Kidney (tissue), 14 donors: ENCODE results near the gene BCL2L15. TPM values are rescaled to one million over a fixed set of nuclear protein-coding genes. Genes with fewer than 3 reads are reported as not detected.

ENCODE experiments used
- DNase-seq, 5 donors: peaks; one replicate each; pipeline ENCODE4 v3.0.0-alpha.2; 2013 to 2020
- FAIRE-seq: peaks from 2 replicates; lab custom pipeline; 2012; peaks lifted over from hg19 to GRCh38; lab: Jason Lieb, UNC
- H3K27ac ChIP-seq, 2 donors: one replicate each; pipeline ENCODE4 v1.7.0; 2013; ENCODE audit warnings: low read depth in 2 of 2, low read length in 2 of 2, inconsistent platforms in 1 of 2
- H3K27me3 ChIP-seq: one replicate; pipeline ENCODE4 v1.7.1; 2013; ENCODE audit warnings: low read length, inconsistent platforms; ENCODE audit not compliant: control insufficient read depth, insufficient read depth
- H3K36me3 ChIP-seq, 3 donors: one replicate each; pipeline versions ENCODE4 v1.7.0 to v1.7.1; 2013; ENCODE audit warnings: low read length in 3 of 3, control low read depth in 1 of 3, inconsistent platforms in 1 of 3; ENCODE audit not compliant: insufficient read depth in 3 of 3, control insufficient read depth in 2 of 3
- H3K4me1 ChIP-seq, 3 donors: one replicate each; pipeline versions ENCODE4 v1.7.0 to v1.7.1; 2013; ENCODE audit warnings: low read length in 3 of 3, inconsistent platforms in 1 of 3, low read depth in 1 of 3; ENCODE audit not compliant: control insufficient read depth in 2 of 3, insufficient read depth in 2 of 3
- H3K4me3 ChIP-seq, 3 donors: one replicate each; pipeline versions ENCODE4 v1.7.0 to v1.8.1; 2013; ENCODE audit warnings: low read length in 3 of 3, control low read depth in 1 of 3, inconsistent platforms in 1 of 3
- H3K9ac ChIP-seq, 3 donors: one replicate each; pipeline versions ENCODE4 v1.7.0 to v1.7.1; 2013; ENCODE audit warnings: low read length in 3 of 3, control low read depth in 1 of 3, inconsistent platforms in 1 of 3
- H3K9me3 ChIP-seq, 3 donors: one replicate each; pipeline versions ENCODE4 v1.7.0 to v1.7.1; 2013; ENCODE audit warnings: low read length in 3 of 3, control low read depth in 1 of 3, inconsistent platforms in 1 of 3; ENCODE audit not compliant: control insufficient read depth in 2 of 3, insufficient read depth in 1 of 3
- intact Hi-C: fragments of 100-400 bp; cut with DNase I; formaldehyde crosslinking; loops from one replicate; pipeline ENCODE4 v1.11.1; 2022
- polyA plus RNA-seq: library from polyadenylated mRNA; stranded (reverse); fragments of 350-450 nt; fragmentation: Illumina TruSeq; extraction: RNeasy Lipid Tissue Mini Kit (QIAGEN cat#74804); gene quantifications from one replicate; pipeline ENCODE4 v1.2.3, GENCODE V29; 2014; ENCODE audit warnings: low read depth, low replicate concordance; ENCODE audit not compliant: insufficient read depth
- total RNA-seq: library from RNA; stranded (reverse); fragmentation: NEBNext Ultra II Directional; extraction: Animal tissue kit (Norgen Biotek cat#: 25700); gene quantifications from one replicate; pipeline ENCODE4 v1.2.1, GENCODE V29; 2021
- TF ChIP-seq, protein P1 (sequence below): IDR thresholded peaks from 3 replicates; pipeline ENCODE4 v1.5.1; 2012; ENCODE audit warnings: mild to moderate bottlenecking, moderate library complexity, borderline replicate concordance; ENCODE audit not compliant: insufficient read depth; ENCODE audit errors: extremely low read depth
- donor health status: control.
- donor health status: control.
- donor health status: control.
- donor health status: control.
- donor health status: control.
- donor health status: DM: yes; HTN: yes; CAD: no.
- donor health status: Normal renal cell carcinoma (clear cell type).

The BCL2L15 gene
- total and polyA plus RNA-seq, 2 donors from 2014 or later, result 2.2 to 34.3 TPM

DNA sequence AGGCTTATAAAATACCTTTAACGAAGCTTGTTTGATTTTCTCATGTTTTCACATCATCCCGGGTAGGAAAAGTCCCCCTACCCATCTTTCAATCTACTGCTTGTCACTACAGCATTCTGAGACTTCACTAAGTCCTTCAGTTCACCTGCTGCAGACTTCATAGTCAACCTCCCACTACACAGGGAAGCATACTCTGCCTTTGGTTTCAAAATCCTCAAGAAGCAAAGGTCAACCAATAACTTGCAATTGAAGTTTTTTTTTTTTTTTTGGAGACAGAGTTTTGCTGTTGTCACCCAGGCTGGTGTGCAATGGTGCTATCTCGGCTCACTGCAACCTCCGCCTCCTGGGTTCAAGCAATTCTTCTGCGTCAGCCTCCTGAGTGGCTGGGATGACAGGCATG is 11.2 kb downstream of the BCL2L15 start:
- intact Hi-C loops, result no loop called here
- Histone ChIP-seq H3K27ac (no peak overlapping the region), H3K4me1 (no peaks in the 10 kb centered on the region), H3K36me3 (no peaks in the 10 kb centered on the region), H3K9me3 (no peaks in the 10 kb centered on the region), H3K4me3 (no peak overlapping the region), H3K9ac (no peak overlapping the region), H3K27me3 (no peaks in the 10 kb centered on the region)
- TF ChIP-seq, protein P1, sequence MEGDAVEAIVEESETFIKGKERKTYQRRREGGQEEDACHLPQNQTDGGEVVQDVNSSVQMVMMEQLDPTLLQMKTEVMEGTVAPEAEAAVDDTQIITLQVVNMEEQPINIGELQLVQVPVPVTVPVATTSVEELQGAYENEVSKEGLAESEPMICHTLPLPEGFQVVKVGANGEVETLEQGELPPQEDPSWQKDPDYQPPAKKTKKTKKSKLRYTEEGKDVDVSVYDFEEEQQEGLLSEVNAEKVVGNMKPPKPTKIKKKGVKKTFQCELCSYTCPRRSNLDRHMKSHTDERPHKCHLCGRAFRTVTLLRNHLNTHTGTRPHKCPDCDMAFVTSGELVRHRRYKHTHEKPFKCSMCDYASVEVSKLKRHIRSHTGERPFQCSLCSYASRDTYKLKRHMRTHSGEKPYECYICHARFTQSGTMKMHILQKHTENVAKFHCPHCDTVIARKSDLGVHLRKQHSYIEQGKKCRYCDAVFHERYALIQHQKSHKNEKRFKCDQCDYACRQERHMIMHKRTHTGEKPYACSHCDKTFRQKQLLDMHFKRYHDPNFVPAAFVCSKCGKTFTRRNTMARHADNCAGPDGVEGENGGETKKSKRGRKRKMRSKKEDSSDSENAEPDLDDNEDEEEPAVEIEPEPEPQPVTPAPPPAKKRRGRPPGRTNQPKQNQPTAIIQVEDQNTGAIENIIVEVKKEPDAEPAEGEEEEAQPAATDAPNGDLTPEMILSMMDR, result no peak
- FAIRE-seq (no peak), DNase-seq (no peak)

DNA sequence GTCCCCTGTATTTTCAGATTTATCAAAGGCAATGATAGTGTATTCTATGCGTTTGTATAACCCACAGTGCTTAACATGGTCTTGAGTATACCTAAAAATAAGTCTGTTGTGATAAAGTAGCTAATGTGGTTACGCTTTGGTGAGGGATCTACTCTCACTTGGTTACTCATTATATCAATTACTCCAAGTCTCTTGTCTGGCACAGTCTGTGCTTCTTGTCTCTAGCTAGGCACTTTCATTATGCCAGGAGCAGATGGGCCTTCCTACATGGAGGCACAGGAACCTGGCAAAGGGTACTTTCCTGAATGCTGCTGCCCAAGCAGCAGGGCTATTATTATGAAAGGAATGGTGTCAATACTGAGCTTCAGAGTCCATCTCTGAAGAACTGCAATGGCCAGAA is 11.7 kb downstream of the BCL2L15 start:
- no peak overlapping the region for H3K4me3 ChIP-seq
- H3K36me3 ChIP-seq, result no peaks in the 10 kb centered on the region
- TF ChIP-seq, protein P1, result no peak
- no peak for DNase-seq
- no peak overlapping the region for H3K27ac ChIP-seq
- no peaks in the 10 kb centered on the region for H3K27me3 ChIP-seq
- FAIRE-seq, result no peak
- intact Hi-C loops, result no loop called here
- no peak overlapping the region for H3K9ac ChIP-seq
- no peaks in the 10 kb centered on the region for H3K9me3 ChIP-seq
- H3K4me1 ChIP-seq, result no peaks in the 10 kb centered on the region

DNA sequence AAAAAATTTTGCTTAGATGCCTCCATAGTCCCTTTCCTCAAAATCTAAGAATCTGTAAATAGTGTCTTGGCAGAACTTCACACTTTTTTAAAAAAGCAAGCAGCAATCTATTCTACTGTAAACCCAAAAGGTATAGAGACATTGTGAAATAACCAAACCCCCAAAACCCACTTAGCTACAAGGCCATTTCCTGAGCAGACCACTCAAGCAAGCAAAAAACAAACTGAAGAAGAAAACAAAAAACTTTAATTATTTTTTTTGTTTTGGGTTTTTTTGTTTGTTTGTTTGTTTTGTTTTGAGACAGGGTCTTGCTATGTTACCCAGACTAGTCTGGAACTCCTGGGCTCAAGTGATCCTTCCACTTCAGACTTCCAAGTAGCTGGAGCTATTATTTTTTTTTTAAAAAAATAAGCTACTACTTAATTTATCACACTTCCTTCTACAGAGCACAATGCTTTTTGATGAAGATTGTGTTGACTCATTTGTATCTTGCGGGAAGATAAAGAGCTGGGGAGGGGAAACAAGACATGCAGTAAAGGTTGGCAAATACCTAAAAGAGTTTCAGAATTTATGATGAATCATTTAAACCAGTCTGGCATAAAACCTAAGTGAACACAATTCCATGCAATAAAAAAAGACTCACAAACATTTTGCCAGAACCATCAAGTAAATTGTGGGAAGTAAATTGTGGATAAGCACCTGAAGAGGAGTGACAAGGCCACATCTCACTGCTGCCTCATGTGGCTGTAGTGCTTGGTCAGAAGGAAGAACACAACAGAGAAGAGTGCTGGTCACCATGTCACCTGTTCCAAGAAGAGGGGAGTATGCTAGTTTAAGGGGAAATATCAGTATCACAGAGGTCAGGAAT is 13.1 kb downstream of the BCL2L15 start:
- H3K27ac ChIP-seq, result no peak overlapping the region
- no peaks in the 10 kb centered on the region for H3K9me3 ChIP-seq
- no peaks in the 10 kb centered on the region for H3K4me1 ChIP-seq
- no peaks in the 10 kb centered on the region for H3K36me3 ChIP-seq
- no peak for FAIRE-seq
- no peak for DNase-seq
- intact Hi-C loops, result no loop called here
- TF ChIP-seq, protein P1, result no peak
- H3K4me3 ChIP-seq, result no peak overlapping the region
- no peak overlapping the region for H3K9ac ChIP-seq
- H3K27me3 ChIP-seq, result no peaks in the 10 kb centered on the region
